ENCODE results near the gene HCCS. TPM values are rescaled to one million over a fixed set of nuclear protein-coding genes. Genes with fewer than 3 reads are reported as not detected.
"Not testable (repeated sequence)": the region's sequence is repeated elsewhere in the genome, so short reads cannot be mapped to it uniquely, and the experiment has no call there.

HCCS gene
- total RNA-seq, 1 donor from 2014 or later, result 24.9 TPM

DNA sequence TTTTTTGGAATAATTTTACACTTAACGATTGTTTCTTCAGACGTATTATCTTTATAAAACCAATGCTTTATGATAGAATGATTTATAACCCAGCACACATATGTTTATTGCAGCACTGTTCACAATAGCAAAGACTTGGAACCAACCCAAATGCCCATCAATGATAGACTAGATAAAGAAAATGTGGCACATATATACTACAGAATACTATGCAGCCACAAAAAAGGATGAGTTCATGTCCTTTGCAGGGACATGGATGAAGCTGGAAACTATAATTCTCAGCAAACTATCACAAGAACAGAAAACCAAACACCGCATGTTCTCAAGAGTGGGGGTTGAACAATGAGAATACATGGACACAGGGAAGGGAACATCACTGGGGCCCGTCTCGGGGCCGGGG, 12.0 kb downstream of the HCCS start:
- DNase-seq (ENCODE audit: low spot score), result not testable (repeated sequence)

DNA sequence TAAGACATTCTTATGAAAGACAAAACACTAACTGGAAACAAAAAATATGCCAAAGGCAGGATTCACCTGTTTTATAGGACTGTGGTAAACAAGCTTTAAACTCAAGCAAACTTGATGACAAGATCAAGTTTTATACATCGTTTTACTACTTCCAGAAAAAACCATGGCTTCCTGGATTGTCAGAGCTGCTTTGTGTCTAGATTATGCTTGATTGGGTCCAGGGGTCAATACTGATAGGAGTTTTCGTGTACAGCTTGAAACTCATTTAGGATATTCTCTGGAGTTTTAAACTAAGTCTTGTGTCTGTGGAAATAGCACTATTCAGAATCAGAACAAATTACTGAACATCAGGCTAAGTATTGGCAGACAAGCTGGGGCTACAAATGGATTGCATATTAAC, 13.0 kb downstream of the HCCS start:
- DNase-seq (ENCODE audit: low spot score), result no peak

DNA sequence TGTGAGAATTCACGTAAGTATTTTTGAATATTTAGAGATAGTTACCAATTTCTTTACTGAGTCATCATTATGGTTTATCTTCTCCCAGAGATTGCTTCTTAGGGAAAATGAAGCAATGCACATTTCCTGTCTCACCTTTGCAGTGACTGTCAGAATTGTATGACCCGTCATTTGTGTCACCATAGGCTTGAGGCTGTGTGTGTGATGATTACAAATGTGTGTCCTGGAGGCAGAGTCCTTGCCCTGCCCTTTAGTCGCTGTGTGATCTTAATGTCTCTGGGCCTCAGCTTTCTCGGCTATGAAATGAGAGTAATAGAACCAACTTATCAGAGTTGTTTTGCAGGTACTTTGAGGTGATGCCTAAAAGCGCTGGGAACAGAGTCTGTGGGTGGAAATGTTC, 13.9 kb downstream of the HCCS start:
- DNase-seq (ENCODE audit: low spot score), result no peak

DNA sequence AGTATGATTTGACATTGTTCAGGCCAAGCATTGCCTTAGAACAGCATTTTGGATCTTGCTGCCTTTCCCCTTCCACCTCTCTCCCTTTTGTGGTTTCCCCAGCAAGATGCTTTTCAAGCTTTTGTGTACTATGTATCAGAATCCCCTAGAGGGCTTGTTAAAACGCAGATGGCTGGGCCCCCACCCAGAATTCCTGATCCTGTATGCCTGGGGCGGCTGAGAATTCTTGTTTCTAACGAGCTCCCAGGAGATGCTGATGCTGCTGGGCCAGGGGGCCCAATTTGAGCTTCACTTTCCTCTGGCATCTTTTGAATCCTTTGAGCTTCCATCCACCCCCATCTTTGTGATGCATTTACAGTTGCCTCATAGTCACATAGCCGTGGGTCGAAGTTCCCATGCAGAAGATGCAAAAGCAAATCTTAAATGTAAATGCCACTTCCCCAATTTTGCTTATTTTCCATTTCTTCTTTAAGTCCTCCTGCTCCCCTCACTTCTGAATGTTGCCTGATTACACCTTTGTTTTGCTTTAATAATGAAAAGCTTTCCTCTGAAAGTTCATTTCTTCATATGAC, 18.5 kb downstream of the HCCS start:
- DNase-seq (ENCODE audit: low spot score), result no peak

DNA sequence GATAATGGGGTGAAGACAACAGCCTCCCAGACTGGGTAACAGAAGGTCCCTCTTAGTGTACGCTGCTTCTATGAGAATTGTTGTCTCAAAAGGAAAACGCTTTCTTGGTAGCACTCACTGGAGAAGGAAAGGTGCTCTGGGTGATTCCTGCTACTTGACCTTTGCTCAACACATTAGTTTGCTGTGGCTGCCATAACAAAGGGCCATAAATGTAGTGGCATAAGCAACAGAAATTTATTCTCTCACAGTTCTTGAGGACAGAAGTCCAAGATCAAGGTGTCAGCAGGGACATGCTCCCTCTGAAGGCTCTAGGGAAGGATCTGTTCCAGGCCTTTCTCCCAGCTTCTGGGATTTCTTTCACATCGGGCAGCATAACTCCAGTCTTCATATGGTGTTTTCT, 19.0 kb downstream of the HCCS start:
- DNase-seq (ENCODE audit: low spot score), result no peak

DNA sequence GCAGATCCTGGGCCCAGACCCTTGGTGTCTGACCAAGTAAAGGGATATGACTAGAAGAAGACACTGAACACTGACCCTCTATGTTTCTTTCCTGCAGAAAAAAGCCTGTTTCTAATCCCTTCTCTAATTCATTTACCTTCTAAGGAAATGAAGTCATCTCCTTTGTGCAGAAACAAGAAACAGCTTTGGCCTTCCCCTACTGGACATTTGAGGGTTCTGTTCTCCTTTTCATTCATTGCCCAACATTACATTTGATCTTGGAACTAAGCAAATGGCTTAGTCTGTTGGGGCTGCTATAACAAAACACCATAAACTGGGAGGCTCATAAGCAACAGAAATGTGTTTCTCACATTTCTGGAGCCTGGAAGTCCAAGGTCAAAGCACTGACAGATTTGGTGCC, 20.0 kb downstream of the HCCS start:
- no peak for DNase-seq (ENCODE audit: low spot score)

DNA sequence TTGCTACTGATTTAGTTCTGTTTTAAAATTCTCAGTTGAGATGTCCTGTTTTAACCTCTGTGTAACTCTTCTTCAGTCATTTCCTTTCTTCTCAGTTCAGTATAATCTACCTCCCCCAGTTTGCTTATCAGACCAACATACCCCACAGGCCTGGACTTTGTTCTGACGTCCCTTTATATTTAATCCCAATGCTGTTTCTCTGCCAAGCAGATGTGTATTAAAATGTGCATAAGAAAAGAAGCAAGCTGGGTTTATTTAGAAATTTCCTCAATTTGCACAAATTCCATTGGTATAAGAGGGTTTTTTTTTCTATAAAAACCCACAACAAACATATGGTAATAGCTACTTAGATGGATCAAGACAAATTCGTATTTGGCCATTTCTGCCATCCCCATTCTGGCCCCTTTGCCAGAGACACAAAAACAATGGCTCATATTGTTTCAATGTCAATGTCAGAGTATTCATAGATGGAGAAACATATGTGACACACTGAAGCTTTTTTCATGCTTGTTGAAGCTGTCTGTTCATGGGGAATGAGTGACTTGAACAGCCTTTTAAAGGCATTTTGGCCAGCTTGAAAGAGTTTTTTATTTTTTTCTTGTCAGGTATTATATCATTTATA, 24.5 kb downstream of the HCCS start:
- DNase-seq (ENCODE audit: low spot score), result no peak

DNA sequence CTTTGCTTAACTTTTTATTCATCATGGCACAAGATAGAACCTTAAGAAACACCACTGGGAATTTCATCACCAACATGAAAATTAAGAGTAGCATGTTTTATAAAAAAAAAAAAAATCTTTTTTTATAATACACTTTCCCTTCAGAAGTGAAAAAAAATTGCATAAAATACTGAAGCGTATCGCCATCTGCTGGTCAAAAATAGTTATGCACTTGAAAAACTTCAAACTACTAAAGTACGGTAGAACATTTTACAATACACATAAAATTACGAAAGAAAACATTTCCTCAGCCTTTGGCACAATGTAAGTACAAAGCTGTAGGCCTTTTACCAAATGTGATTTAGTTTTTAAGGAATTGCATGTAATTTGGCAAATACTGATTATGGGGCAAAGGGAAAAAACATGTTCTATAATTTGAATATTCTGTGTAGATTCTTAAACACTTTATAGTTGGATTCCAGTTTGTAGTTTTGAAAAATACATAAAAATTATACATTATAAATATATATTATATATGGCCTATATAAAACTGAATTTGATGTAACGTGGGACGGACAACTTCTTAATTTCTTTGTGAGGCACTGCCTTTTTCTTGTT, 26.5 kb downstream of the HCCS start:
- DNase-seq (ENCODE audit: low spot score), result no peak

DNA sequence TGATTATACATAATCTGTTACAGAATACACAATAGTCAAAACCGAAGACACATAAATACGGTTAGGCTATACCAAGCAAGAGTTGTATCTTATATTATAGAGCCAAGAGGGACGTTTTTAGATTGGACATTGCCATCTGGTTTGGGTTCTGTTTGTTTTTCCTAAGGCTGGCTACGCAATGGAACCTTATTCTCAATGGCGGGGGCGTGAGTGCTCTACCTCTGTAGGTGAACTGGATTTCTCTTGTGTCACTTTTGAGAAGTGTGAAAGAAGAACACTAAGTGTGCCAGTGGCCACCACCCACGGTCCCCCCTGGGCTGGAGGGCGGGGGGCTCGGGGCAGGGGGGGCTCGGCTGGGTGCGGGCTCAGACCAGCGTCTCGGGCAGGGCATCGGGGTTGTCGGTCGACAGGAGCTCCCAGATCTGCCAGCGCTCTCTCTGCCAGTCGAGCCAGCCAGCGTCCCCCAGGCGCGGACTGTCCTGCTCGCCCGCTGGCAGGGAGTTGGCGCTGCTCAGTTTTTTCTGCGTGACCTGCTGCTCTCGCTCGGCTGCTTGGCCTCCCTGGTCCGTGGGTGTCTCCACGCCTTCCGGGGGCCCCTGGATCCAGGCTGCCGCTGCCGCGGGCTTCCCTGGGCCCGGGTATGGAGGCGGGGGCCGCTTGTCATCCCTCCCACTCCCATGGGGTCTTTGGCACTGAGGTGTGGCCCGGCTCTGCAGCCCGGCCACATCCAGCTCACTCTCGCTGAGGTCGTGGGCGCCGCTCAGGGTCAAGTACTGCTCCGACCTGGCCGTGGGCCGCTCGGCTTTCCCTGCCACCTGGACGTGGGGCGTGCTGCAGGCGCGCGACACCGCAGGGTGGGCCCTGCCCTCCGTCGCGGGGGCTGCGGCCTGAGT, 27.6 kb downstream of the HCCS start:
- no peak for DNase-seq (ENCODE audit: low spot score)

DNA sequence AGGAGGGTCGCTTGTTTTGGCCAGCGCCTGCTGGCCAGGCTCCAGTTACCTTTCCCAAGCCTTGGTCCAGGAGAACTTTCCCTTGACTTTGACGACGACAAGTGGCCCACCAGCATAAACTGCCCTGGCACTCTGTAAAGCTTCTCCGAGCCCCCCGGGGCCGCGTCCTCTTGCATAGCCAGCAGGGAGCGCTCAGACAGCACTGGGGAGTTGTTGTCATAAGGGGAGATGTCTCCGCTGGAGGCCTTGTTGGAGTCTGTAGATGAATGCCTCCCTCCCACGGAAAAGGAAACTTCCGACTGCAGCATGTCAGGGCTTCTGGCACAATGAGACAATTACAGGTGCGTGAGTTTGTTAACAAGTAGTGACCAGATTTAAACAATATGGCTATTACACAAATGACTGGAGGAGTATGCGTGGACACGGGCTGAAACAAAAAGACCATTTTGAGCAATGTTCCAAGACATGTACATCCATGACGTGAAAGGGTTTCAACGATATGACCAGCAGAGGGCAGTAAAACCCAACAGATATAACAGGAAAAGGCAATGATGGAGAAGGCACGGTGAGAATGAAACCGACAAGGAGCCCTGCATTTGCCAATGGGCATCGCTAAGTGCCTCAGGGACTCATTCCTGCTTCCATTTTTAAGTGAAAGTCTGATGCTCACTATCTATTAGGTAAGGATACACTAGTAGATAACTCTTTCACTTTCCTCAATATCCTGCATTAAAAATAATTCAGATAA, 33.0 kb downstream of the HCCS start:
- DNase-seq (ENCODE audit: low spot score), result peak; percentile 79

DNA sequence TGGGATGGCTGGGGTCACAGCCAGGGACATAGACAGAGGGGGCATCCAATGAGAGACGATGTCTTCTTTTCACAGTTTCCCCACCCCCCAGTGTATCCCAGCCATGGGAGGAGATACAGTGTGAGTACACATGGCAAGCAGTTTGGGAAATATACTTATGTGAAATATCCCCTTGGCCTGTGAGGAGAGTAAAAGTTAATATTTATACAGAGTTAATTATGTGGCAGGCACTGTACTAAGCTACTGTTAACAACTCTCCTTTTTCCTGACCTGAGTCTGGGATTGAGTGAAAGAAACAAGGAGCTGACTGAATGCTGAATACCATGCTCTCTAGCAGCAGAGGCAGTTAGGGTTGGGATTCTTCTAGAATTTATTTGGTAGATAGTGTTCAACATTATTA, 35.3 kb downstream of the HCCS start:
- DNase-seq (ENCODE audit: low spot score), result no peak

DNA sequence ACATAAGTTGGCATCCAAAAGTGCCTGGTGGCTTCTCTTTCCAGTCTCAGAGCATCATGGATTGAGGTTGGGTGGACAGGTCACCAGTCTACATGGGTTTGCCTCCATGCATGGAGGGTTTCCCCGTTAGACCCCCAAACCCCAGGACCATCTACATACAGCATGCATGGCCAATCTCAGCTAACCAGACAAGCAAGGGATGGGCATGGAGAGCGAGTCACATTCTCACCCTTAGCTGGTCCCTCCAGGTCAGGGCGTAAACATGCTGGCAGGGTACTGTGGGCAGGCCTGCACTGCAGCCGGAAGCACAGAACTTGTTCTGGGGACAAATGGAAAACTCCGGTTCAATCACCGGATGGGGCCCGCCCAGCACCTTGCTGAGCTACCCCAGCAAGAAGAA, 37.3 kb downstream of the HCCS start:
- DNase-seq (ENCODE audit: low spot score), result no peak

DNA sequence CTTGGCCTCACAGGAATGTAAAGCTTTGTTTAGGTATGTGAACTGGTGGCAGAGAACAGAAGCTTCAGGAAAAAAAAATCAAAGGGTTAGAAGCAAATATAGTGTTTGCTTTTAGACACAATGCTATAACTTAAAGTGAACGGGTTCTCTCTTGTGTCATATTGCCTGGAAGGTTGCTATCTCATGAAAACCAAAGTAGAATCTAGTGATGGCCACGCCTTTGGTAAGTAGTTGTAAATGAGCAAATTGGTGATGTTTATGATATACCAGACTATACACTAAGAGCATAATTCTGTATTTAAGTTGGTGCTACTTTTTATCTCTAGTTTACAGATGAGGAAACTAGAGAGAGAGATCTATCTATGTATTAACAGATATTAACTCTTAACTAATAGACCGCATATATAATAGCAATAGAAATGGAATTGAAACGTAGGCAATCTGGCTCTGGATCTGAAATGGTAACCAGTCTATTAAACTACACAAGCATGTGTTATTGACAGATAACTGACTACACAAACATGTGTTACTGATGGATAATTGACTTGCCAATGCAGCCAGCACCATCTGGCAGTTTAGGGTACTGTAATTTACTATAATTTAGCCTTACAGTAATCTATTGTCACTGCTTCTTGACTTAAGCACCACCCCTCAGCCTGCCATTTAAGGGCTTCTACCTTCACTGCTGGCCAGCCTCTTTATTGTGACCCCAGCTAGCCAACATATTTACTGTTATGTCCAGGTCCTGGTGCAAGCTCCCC, 40.8 kb downstream of the HCCS start:
- DNase-seq (ENCODE audit: low spot score), result no peak

DNA sequence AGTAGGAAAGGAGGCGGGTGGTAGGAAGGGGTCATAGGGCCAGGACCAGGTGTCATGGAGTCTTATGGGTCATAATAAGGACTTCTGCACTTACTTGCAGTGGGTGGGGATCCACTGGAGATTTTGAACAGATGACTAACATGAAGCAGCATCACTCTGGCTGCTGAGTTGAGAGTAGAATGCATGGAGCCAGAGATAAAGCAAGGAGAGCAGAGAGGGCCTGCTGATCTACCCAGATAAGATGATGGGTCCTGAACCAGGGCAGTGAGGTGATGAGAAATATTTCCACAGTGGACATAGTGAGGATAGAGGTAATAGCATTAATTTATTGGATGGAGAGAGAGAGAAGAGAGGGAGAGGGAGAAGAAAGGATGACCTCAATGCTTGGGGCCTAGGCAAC, 48.0 kb downstream of the HCCS start:
- no peak for DNase-seq (ENCODE audit: low spot score)

DNA sequence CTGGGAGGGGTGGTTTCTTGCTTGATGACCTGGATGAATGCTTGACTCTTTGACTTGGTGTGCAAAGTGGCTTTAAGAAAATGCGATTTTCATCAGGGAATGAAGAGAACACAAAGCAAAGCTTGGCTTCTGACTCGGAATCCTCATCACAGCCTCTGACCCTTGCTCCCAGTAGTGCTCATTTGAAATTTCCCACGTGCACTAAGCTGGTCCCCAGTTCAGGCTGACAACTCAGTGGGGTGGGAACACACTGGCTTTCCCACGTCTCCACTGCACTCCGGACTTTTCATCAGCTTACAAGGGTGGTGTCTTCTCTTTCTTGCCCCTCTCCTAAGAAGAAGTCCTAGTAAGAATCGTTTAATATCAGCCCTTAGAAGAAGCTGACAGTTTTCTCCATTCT, 53.3 kb downstream of the HCCS start:
- DNase-seq (ENCODE audit: low spot score), result no peak

DNA sequence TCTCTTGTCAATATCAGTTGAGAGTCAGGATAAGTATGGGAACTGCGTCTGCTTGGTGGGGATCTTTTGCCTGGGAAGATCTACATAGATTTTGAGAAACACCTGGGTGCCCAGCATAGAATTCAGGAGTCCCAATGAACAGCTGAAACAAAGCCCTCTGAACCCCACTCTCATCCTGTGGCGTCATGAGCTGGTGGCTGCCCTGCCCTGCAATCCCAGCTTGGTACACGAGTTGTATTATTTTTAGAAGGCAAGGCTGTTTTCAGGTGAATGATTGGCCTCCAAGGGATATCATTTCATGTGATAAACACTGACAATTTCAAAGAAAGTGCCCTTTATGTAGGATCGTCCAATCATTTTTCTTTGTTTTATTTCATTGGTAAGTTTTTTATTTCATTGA, 60.8 kb downstream of the HCCS start:
- no peak for DNase-seq (ENCODE audit: low spot score)

DNA sequence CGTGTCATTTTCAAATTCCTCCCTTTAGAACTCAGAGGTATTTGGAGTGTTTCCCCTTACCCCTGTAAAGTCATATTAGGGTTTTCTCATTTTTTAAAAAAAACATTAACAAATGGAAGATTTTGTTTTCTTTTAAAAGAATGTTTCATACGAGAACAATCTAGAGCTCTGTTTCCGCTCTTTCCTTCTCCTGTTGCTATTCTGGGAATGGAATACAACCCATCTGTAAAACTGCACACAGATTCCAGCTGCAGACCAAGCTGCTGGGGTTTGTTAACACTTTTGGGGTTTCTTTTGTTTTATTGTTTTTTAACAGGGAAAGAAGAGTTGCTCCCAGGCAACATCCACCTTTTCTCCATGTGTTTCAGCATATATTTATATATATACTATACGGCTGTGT, 61.3 kb downstream of the HCCS start:
- DNase-seq (ENCODE audit: low spot score), result no peak
